GM12874 (cell line): ENCODE measurements around the gene ZFYVE28.

Experiments used
- CTCF ChIP-seq: IDR thresholded peaks from 2 replicates; pipeline ENCODE4 v1.5.1; 2011; ENCODE audit warnings: low read depth, mild to moderate bottlenecking, control low read depth, low read length, moderate library complexity; ENCODE audit not compliant: insufficient read depth

The ZFYVE28 gene

GRCh38 chr4:2406920-2407319, 11.5 kb downstream of the ZFYVE28 start:
- TF ChIP-seq CTCF: no peak

DNA sequence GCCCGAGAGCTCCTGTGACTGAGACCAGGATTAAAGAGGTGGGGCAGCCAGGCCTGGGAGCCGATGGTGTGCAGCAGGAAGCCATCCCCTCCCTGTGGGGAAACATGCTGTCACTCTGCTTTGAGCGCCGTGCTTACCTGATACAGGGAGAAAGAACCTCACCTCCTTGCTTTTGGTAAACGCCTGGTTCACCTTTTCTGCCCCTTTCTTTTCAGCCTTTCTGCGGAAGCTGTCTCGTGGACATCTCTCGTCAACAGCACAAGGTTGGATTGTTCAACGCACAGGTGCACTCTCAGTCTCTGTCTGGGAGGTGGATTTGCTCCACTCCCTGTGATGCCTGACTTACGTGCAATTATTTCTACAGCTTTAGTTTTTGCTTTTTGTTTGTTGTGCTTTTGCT, 12.0 kb downstream of the ZFYVE28 start:
- no peak for TF ChIP-seq CTCF

GRCh38 chr4:2402941-2403340, 15.5 kb downstream of the ZFYVE28 start:
- no peak for TF ChIP-seq CTCF

- TF ChIP-seq CTCF: no peak
Observed at GRCh38 chr4:2402048-2402842, 16.2 kb downstream of the ZFYVE28 start.

- TF ChIP-seq CTCF: no peak
Observed at GRCh38 chr4:2401610-2401983, 16.8 kb downstream of the ZFYVE28 start.

DNA sequence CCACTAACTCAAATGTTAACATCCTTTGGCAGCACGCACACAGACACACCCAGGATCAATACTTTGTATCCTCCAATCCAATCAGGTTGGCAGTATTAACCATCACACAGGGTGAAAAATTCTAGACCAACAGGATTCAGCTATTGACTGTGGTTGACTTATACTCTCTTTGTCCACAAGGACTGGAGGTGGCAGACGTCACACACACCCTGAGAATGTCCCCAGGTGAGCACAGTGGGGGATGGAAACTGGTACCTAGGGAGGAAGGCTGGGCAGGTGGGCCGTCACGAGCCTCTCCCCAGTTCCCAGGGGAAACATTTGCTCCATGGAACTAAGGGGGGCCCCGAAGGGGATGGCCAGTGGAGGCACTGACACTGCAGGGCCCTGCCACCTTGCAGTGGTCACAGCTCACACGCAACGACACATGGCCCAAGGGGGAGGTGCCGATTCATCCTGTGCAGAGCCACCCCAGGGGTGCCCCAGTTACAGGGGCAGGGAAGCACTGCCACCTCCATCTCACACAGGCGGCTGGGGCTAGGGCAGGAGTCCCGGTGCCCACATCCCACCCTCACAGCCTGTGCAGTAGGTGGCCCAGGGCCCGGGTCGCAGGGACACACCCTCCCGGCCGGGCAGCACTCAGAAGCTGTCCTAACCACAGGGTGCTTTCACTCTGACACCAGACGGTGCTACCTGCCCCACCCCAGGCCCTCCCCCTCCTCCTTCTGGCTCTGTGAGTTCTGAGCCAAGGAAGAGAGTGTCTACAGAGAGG, 17.4 kb downstream of the ZFYVE28 start:
- no peak for TF ChIP-seq CTCF

DNA sequence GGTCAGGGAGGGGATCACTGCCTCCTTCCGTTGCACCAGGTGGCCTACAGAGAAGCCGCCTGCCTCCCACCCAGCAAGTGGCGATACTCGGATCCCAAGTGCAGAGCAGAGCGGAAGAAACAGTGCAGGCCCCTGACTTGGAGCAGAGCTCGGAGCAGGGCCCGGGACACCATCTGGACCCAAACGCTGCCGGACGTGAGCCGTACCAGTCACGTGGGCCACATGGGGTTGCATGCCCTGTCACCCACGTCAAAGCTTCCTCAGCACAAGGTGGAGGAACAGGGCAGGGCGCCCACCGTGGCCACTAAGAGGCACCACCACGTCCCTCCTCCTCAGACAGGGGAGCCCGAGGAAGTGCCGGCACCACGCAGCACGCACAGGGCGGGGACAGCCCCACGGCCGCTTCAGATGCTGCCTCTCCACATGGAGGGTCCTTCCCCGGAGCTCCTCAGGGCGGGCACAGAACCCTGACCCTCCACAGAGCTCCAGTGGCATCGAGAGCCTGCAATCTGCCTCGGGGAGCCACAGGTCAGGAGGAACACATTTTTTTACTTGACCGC, 18.7 kb downstream of the ZFYVE28 start:
- TF ChIP-seq CTCF: no peak
